Esophagus squamous epithelium (tissue), 4 donors: ENCODE results near the gene TERT.

ENCODE experiments used
- CTCF ChIP-seq, 6 experiments: fragments of 450-650 bp in 4 of 6; fragments of 200-600 bp in 2 of 6; sonication (generic) in 2 of 6; IDR thresholded peaks; one replicate each; pipeline ENCODE4 v1.5.1; 2016 to 2019; ENCODE audit warnings: antibody characterized with exemption in 6 of 6, mild to moderate bottlenecking in 4 of 6, moderate library complexity in 4 of 6
- POLR2A ChIP-seq, 4 donors: fragments of 450-650 bp; IDR thresholded peaks; one replicate each; pipeline ENCODE4 v1.6.1; 2017; ENCODE audit warnings: antibody characterized with exemption in 4 of 4, mild to moderate bottlenecking in 4 of 4, moderate library complexity in 3 of 4

- TF ChIP-seq CTCF (IDR thresholded peaks at IDR 0.05) (no peak), POLR2A (IDR thresholded peaks at IDR 0.05) (no peak)
Measured at GRCh38 chr5:1219098-1219767, 75.6 kb downstream of the TERT start.
